ENCODE data around the gene NDUFA7. TPM values are rescaled to one million over a fixed set of nuclear protein-coding genes. Genes with fewer than 3 reads are reported as not detected.

The NDUFA7 gene
- total and polyA plus RNA-seq, 2 of the 13 experiments (the other 11 are each of a cell fraction or from before 2014, with no cell fraction given): 64.5 to 71.5 TPM

- no peak for TF ChIP-seq NFATC3 (CRISPR knock-in tag; IDR thresholded peaks at IDR 0.05)
- TF ChIP-seq RCOR2 (CRISPR knock-in tag; IDR thresholded peaks at IDR 0.05): peak; percentile 99
- TF ChIP-seq TCF12 (IDR thresholded peaks at IDR 0.05): no peak
- no peak for TF ChIP-seq TCF12 (CRISPR knock-in tag; IDR thresholded peaks at IDR 0.05)
- peak; percentile 97 for TF ChIP-seq SIX1 (CRISPR knock-in tag; IDR thresholded peaks at IDR 0.05; ENCODE audit: borderline replicate concordance)
- no peak for TF ChIP-seq NFYC (CRISPR knock-in tag; IDR thresholded peaks at IDR 0.05)
- peak; percentile 83; the same call in 1 of the 2 replicates for TF ChIP-seq CBFB (CRISPR knock-in tag; IDR thresholded peaks at IDR 0.05)
- no peak for TF ChIP-seq REXO4 (CRISPR knock-in tag; IDR thresholded peaks at IDR 0.05; ENCODE audit: borderline replicate concordance)
- TF ChIP-seq ZNF224 (CRISPR knock-in tag; IDR thresholded peaks at IDR 0.05): no peak
- no peak for TF ChIP-seq ZNF275 (CRISPR knock-in tag; IDR thresholded peaks at IDR 0.05; ENCODE audit: borderline replicate concordance)
- 0 out of 2 replicates have a peak, but pooled peaks have one; percentile 23 for TF ChIP-seq JUND (CRISPR knock-in tag; IDR thresholded peaks at IDR 0.05)
- TF ChIP-seq MBD4 (IDR thresholded peaks at IDR 0.05; ENCODE audit: borderline replicate concordance, low read length): no peak
- TF ChIP-seq ZNF713 (CRISPR knock-in tag; IDR thresholded peaks at IDR 0.05): 0 out of 2 replicates have a peak, but pooled peaks have one; percentile 40
- TF ChIP-seq ESRRA (CRISPR knock-in tag; IDR thresholded peaks at IDR 0.05; ENCODE audit: low read depth): peak; percentile 84
- TF ChIP-seq ETV5 (CRISPR knock-in tag; IDR thresholded peaks at IDR 0.05; ENCODE audit: borderline replicate concordance): peak; percentile 67; the same call in 1 of the 2 replicates
- no peak for TF ChIP-seq ZNF329 (CRISPR knock-in tag; IDR thresholded peaks at IDR 0.05; ENCODE audit: low read depth)
- peak; percentile 98 for TF ChIP-seq RARA (CRISPR knock-in tag; IDR thresholded peaks at IDR 0.05)
- no peak for TF ChIP-seq CENPX (CRISPR knock-in tag; IDR thresholded peaks at IDR 0.05)
- no peak for TF ChIP-seq ZNF101 (CRISPR knock-in tag; IDR thresholded peaks at IDR 0.05; ENCODE audit: borderline replicate concordance, low read depth)
- TF ChIP-seq U2AF1 (optimal IDR thresholded peaks at IDR 0.05; ENCODE audit: low read depth, low read length): no peak
- peak; percentile 80 for TF ChIP-seq CEBPG (CRISPR knock-in tag; IDR thresholded peaks at IDR 0.05)
- TF ChIP-seq ZNF703 (CRISPR knock-in tag; IDR thresholded peaks at IDR 0.05; ENCODE audit: borderline replicate concordance): peak; percentile 37; the same call in 1 of the 2 replicates
Observed at GRCh38 chr19:8357007-8357521, 35.9 kb upstream of the NDUFA7 start (continued).

Measured in HepG2 (cell line).